ENCODE data around the gene FHOD3.

Gene FHOD3

DNA sequence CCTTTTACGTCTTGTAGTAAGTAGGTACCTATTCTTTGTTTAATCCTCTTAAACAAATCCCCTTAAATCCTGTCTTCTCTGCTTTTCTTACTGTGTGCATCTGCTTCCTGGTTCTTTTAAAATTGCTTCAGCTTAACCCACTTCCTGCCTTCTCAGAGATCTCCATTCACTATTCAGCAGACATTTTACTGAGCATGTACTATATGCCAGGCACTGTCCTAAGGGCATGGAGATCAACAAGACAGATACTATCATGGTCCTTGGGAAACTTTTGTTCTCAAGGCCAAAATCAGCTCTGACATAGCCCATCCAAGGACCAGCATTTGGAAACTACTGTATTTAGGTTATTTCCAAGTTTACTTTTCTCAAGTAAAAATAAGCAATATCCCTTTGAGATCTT is 303.8 kb downstream of the FHOD3 start:
- DNase-seq = no peak

DNA sequence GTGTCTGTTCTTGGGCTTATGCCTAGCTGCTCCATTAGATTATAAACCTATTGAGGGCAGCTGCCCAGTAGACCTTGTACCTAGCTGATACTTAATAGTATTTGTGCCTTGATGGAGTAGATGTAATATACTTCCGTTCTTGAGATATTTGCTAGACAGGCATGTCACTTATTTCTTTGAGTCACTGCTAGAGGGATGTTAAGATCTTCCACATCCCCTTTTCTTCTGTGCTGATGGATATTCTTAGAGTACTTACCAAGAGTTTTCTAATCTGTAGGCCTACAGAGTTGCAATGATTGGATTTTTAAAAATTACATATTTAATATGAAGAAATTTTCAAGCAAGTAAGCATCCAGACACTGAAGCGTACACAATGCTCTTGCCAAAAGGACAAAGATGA is 304.6 kb downstream of the FHOD3 start:
- no peak for DNase-seq

DNA sequence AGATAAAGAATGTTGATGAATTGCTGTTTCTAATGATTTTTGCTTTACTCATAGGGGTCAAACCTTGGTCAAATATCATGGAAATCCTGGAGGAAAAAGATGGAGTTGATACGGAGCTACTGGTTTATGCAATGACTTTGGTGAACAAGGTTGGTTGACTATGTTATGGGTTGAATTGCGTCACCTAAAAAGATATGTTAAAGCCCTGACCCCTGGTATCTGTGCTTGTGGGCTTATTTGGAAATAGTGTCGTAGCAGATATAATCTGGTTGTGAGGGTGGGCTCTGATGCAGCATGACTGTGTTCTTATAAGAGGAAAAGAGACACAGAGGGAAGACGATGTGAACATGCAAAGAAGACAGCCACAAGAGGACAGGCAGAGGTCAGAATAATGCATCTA is 305.1 kb downstream of the FHOD3 start:
- DNase-seq = no peak

DNA sequence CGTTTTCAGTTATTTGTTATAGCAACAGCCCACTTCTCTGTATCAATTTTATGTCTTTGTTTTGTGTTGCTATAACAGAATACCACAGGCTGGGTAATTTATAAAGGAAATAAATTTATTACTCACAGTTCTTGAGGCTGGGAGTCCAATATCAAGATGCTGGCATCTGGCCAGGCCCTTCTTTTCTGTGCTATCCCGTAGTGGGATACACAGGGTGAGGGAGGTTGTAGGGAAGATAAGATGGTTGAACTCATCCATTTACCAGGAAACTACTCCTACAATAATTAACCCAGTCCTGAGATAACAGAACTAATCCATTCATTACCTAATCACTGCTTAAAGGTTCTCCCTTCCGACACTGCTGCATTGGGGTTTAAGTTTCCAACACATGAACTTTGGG is 310.6 kb downstream of the FHOD3 start:
- no peak for DNase-seq

DNA sequence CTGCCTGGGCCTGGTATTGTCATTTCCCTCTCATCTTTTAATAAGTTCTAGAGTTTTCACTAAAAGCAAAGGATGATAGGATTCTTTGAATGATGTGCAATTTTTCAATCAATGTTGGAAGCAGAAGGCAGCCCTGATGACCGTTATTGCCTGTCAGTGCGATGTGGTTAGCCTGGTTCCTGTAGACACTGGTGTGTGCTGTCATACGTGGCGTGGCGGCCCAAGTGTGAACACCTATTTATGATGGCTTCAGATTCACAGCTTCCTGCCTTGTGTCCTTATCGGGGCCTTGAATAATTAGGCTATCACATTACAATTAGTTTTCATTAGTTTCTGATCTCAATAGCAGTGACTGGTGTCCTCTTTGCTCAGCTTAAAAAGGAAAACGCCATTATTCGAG is 312.7 kb downstream of the FHOD3 start:
- DNase-seq = no peak

DNA sequence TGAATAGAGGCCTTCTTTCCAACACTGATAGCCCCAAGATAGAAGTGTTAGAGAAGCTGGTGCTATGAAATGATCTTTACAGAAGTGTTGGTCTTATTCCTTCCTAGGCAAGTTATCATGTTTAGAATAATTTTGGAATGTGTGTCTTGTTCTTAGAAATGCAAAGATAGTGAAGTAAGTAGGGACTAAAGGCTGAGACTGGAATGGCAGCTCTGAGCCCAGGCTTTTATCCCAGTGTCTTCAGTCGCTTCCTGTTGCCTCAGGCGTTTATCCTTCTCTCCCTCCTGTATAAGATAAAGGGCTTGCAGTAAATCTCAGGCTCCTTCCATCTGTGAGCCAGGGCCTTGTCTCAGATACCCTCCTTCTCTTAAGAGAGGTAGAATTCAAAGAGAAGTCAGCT is 313.1 kb downstream of the FHOD3 start:
- DNase-seq = no peak

DNA sequence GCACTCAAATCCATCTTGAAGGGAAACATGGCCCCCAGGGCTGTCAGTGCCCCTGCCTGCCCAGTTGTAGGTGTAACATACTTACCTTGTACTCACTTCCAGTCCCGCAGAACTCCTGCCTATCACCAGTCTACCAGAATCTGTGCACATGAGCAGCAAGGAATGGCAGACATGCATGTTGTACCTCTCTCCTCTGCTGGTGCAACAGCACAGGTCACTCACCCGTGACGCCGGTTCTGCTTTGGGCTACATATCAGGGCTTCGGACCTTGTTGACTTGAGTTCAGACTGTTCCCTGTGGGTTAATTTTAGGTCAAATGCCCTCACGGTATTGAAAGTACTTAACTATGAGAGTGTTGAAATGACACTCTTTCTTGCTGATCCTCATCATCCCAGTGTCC is 315.6 kb downstream of the FHOD3 start:
- no peak for DNase-seq

DNA sequence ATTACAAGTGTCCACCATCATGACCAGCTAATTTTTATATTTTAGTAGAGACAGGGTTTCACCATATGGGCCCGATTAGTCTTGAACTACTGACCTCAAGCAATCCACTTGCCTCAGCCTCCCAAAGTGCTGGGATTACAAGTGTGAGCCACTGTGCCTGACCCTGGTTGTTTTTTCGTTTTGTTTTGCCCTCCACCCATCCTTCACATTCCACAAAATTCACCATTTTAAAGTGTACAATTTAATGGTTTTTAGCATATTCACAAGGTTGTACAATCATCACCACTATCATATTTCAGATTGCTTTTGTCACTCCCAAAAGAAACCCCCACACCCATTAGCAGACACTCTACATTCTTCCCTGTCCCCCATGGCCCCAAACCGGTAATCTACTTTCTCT is 316.3 kb downstream of the FHOD3 start:
- DNase-seq = no peak

DNA sequence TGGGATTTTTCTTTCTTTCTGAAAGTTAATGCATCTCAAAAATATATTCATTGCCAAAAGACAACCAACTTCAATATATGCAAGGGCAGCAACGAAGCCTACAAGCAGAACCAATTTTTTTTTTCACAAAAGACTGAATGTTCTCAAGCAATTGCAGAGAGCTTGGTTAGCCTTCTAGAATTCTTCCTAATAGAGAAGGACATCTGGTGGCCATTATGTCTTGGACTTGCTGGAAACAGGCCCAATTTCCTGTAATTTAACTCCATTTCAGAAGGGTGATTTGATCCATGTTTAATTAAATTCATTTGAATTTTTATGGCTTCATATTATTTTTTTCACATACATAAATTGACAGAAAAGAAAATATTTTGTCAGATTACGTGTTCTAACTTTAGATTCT is 323.3 kb downstream of the FHOD3 start:
- no peak for DNase-seq

DNA sequence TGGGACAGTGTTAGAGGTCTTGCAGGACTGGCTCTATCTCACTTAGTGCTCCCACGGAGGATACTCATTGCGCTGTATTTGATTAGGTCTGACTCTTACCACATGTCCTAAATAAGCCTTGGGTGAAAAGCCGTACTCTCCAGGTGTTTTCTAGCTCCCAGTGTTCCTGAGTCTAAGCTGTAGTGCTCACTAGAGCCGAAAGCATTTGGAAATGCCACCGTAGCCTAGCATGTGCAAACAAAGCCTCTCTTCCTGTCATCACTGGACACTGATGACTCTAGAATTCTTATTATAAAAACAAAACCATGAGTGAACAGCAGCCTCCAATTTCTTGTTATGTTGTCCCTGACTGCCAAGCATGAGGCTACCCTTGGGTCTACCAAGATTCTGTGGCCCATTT is 325.1 kb downstream of the FHOD3 start:
- no peak for DNase-seq

DNA sequence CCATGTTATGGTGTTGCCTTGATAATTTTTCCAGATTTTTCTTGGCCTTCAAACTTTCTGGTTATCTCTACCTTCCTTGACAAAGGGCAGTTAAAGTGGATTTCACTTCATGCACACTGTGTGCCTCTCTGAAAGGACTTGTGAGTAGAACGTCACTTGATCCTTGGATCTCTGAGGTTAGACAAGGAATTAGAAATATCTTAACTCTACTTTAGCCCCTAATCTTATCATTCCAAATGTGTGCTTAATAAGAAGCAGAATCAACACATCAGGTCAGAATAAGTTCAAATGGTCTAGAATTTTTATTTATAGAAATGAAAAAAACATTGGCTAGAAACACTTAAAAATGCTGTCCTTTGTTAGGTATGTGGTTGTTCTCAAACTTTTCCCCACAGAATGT is 325.6 kb downstream of the FHOD3 start:
- no peak for DNase-seq

DNA sequence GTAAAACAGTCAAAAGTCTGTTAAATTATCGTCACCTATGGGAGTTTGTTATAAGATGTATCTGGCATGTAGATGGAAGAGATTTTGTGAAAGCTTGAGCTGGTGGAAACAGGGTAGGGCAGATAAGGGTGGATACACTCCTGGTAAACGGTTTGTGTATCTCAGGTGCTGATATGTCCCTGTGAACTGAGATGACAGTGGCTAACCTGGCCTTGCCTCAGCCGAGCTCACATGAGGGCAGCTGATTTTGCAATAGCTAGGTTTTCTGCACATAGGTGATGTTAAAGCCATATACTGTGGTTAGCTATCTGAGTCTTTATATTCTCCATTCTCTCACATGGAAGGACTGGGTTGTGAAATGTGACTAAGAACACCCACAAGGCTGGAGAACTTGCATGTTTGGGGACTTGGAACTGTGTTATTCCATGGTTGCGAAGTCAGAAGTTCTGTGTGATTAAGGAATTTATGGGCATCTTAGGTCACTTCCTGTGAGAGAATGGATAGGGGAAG is 326.2 kb downstream of the FHOD3 start:
- DNase-seq = no peak

DNA sequence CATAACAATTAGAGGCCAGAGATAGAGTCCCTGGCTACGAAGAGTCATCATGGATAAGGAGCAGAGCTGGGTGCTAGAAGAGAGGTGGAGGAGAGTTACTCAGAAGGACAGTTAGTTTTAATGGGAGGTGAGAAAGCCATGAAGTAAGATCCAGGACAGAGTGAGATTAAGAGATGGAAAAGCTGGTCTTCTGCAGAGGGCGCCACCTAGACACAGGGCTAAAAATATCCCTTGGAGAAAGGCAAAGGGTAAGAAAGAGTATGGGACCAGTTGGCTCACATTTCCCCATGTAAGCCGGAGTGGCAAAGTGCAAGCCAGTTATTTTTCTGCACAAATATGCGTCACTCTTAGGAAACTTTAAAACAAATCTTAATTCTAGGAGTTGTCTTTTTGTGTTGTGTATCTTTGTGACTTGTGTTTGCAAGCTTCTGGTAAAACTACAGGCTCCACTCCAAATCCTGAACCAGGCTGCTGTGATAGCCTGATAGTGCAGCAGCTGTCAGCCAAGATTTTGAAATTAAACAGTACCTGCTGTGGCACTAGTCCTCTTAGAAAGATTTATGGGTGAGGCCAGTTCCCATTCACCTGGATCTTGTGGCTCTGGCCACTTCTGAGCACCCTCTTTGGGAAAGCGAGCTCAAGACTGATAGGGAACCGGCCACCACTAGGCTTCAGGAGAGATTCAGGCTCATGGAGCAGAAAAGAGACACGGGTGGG is 327.1 kb downstream of the FHOD3 start:
- no peak for DNase-seq

DNA sequence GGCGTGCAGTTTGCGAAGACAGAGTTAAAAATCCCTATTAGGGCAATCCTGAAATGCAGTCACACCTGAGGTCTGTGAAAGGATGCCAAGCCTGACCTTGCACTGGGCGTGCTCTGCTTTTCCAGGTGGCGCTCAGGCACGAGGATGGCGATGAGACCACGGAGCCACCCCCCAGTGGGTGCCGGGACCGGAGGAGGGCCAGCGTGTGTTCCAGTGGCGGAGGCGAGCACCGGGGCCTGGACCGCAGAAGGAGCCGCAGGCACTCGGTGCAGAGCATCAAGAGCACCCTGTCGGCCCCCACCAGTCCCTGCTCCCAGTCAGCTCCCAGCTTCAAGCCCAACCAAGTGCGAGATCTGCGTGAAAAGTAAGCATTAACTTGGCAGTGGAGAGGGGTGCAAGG is 327.9 kb downstream of the FHOD3 start:
- no peak for DNase-seq

DNA sequence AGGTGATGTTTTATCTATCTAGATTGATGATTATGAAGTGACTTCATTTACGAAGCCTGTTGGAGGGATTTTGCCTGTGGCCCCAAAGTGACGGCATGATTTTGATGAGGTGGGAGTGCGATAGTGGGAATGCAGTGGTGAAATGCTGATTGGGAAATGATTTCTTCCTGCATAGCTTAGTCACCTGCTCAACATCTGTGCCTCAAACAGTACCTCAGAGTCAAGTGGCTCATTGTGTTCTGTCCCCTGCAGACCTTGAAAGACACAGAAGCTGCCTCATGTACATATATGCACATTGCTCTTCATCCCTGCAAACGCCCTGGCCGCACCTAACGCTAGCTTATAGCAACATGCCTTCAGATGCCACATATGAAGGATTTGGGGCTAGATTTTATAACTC is 330.1 kb downstream of the FHOD3 start:
- DNase-seq = no peak

DNA sequence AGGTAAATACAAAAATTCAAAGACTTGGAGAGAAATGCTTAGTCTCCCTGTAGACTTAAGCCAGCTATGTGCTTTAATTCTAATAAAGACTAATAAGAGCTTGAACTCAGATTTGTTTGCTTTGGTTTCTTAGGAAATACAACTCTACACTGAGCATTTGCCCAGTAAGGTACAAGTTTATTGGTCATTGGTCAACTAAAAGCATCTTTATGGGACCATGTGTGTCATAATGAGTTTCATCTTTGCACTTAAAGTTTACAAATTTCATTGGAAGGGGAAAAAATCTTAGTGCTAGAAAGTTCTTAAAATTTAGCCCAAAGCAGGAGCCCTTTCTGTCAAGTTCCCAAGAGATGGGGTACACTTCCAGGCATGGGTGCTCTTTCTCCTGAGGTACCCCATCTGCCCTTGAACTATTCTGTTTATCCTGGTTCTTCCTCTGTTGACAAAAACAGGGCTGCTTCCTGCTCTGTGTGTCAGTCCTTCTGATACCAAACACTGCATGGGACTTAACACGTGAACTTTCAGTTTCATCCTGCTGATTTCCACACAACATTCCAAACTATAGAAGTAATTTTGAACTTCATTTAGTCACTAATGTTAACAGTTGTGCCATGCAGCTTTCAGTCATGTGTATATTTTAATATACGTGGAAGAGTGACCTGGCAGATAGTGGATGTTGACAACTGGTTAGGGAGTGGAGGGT is 331.1 kb downstream of the FHOD3 start:
- DNase-seq = no peak

DNA sequence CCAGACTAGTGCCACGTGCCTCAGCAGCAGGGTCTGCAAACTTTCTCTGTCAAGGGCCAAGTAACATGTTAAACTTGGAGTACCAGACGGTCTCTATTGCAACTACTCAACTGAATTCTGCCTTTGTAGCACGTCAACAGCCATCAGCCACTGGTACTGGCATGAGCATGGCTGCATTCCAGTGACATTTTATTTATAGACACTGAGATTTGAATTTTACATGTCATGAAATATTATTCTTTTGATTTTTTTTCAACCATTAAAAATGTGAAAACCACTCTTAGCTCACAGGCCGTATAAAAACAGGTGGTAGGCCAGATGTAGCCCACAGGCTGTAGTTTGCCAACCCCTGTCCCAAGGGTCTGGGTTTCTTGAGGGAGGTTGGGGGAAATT is 331.6 kb downstream of the FHOD3 start:
- DNase-seq = no peak

DNA sequence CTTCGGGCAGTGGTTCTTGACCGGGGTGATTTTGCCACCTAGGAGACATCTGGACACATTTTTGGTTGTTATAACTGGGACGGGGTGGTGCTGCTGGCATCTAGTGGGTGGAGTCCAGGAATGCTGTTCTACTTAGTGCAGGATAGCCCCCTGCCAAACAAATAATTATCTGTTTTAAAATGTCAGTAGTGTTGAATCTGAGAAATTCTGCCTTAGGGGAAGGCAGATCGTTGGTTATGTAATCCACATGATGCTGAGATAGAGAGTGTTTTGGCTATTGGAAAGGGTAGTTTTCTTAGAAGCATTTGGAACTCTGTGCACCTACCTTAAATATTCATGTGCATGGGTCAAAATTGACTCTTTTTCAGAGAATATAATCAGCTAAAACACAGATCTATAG is 332.3 kb downstream of the FHOD3 start:
- DNase-seq = no peak

DNA sequence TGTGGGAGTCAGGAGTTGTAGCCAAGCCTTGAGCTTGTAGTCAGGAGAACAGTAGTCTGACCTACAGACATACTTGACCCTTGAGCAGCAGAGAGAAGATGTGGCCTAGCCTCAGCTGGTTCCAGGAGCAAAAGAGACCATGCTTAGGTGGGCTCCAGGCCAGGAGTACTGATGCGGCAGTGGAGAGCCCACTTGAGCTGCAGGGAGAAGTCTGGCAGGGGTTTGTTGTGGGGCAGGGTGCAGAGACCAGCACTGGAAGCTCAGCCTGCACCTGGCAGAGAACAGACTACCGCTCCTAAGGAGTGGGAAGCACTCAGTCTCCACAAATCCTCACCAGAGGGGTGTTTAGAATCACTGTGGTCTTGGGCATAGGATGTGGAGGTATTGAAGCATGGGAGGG is 333.4 kb downstream of the FHOD3 start:
- DNase-seq = no peak

DNA sequence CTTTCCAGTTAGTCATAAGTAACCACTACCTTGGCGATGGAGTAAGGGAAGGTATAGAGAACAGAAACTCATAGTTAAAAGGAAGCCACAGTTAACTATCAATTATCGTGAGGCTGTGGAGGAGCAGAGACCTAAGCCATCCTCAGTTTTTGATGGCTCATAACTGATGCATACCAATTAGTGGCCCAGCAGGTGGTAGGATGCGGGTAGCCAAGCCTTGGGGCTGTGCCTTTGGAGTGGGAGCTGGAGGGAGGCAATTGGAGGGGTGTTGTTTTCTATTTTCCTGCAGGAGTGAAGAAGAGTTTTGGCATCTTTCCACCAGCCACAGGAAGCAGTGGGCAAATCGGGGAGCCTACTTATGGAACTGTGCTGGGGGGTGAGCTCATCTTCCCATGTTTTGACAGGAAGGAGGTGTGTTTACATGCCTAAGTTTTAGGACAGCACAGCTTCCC is 336.5 kb downstream of the FHOD3 start:
- DNase-seq = no peak

DNA sequence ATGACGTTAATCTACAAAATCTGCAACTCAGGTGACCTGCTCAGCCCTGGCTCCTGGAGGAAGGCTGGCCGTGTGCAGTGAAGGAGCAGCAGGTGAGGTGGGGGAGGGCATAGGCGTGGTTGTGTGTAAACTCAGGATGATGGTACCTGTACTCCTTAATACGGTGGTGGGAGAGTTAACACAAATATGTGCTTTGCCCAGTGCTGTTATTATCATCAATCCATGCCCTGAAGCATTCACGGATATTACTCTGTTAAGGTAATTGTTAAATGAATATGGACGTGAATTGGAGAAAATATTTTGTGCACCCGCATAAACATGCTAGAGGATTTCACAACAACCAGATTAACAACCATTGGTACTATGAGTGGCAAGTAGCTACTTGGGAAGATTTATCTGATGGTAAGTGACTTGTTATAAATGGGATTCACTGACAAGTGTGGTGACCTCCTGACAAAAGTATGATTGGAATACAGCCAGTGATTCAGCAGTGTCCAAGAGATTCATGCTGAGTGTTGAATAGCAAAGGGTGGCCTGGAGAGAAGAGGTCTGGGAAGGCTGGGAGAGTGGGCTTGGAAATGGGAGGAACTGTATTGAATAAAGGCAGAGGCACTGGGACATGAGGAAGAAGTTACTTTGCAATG is 337.2 kb downstream of the FHOD3 start:
- no peak for DNase-seq

DNA sequence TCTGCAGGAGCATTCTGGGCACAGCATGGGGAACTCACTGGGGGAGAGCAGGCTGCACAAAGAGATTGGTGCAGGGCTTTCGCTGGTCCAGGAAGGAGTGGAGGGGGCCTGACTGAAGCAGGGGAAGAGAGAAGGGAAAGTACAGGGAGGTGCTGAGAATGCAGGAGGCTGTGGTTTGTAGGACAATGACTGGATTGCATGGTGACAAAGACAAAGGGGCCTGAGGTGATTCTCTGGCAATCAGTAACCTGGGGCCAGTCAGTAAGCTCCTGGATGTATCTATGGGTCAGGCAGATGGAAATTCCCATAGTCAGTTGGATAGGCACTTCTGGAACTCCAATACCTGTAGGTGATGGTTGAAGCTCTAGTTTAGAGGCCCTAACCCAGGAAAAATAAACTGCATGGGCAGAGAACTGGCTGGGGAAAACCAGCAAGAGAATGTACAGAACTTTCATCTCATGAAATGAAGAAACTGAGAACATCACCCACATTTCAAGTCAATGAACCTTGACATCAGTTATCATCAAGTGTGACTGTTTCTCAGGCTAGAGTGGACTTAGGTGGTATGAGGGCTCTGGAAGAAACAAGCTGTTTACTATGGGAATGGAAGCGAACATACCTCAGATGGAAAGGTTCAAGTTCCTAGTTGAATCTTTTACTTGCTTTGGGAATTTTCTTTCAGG is 338.0 kb downstream of the FHOD3 start:
- no peak for DNase-seq

DNA sequence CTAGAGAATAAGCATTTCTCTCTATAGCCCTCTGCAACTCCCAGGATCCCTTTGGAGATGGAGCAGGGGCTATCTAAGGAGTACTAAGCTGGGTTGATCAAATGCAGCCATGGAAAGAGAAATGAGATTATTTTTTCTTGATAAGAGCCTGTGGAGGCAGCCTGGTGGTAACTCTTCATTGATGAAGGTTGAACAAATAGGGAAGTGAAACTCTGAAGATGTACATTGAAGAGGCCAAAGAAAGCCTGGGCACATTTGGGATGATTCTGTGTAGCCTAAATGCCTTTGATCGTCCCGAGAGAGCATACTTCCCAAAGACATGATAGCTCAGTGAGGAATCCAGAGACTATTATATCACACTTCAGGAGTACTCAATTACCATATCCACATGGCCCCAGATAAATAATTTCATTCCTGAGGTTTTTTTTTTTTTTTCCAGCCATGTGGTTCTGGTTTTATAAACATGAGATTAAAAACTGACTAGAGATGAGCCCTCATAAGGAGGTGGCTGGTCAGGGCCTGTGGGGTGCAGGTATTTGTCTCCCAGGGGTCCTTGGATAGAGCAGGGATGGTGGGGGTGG is 338.8 kb downstream of the FHOD3 start:
- no peak for DNase-seq

All from DMS153 (cell line).